HG03060 (cell line): ENCODE results near the gene PKD2L1.
"Not testable (repeated sequence)": the region's sequence is repeated elsewhere in the genome, so short reads cannot be mapped to it uniquely, and the experiment has no call there.

Source experiments
- ATAC-seq: cut with Tn5 transposase; IDR thresholded peaks from one replicate; pipeline ENCODE4 v1.9.1; 2021; ENCODE audit warnings: low read depth, moderate number of reproducible peaks; ENCODE audit not compliant: unreplicated experiment

The PKD2L1 gene

DNA sequence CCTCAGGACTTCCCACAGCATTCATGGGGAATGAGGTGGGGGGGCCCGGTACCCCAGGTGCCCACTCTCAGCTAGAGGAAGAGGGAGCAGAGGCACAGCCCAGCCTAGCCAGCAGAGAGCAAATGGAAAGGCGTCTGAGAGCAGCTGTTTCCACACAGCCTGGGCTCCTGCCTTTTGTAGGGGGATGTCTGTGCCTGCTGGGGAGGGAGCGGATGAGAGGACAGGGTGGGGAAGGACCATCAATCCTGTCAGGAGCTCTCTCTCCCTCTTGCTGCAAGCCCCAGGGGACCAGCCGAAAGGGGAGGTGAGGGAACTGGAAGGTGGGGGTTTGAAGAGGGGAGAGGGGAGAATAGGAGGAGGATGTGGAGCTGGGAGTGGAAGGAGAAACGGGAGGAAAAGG, at the start of gene PKD2L1:
Gene PKD2L1 (minus strand): TSS at position 150 of the 400 bp plus-strand sequence. CDS start 125 bp downstream, at position 25.
- no peak for ATAC-seq

DNA sequence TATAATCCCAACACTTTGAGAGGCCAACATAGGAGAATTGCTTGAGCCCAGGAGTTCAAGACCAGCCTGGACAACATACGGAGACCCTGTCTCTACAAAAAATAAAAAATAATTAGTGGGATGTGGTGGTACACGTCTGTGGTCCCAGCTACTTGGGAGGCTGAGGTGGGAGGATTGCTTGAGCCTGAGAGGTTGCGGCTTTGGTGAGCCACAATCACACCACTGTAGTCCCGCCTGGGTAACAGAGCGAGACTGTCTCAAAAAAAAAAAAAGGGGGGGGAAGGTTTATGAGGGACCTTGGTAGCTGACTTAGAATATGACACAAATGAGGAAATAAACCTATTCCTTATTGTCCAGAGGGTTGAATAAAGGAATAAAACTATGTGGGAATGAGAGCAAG, 47.8 kb upstream of the PKD2L1 start:
- no peak for ATAC-seq

DNA sequence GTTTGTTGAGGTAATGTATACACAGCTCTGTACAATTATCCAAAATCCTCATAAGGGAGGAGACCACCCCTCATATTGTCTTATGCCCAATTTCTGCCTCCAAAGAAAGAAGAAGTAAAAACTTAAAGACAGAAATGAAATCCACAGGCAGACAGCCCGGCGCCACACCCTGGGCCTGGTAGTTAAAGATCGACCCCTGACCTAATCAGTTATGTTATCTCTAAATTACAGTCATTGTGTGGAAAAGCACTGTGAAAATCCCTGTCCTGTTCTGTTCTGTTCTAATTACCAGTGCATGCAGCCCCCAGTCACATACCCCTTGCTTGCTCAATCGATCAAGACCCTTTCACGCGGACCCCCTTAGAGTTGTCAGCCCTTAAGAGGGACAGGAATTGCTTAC, 46.6 kb upstream of the PKD2L1 start:
- ATAC-seq: not testable (repeated sequence)

DNA sequence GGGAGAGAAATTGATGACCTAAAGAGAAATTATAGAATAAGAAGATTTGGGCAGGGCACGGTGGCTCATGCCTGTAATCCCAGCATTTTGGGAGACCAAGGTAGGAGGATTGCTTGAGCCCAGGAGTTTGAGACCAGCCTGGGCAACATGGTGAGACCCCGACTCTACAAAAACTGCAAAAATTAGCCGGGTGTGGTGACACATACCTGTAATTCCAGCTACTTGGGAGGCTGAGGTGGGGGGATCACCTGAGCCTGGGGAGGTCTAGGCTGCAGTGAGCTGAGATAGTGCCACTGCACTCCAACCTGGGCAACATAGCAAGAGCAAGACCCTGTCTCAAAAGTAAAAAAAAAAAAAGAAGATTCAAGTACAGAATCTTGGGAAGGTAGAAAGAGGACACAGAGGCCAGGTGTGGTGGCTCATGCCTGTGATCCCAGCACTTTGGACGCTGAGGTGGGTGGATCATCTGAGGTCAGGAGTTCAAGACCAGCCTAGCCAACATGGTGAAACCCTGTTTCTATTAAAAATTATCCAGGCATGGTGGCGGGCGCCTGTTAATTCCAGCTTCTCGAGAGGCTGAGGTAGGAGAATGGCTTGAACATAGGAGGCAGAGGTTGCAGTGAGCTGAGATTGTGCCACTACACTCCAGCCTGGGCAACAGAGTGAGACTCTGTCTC, 44.8 kb upstream of the PKD2L1 start:
- ATAC-seq: not testable (repeated sequence)

DNA sequence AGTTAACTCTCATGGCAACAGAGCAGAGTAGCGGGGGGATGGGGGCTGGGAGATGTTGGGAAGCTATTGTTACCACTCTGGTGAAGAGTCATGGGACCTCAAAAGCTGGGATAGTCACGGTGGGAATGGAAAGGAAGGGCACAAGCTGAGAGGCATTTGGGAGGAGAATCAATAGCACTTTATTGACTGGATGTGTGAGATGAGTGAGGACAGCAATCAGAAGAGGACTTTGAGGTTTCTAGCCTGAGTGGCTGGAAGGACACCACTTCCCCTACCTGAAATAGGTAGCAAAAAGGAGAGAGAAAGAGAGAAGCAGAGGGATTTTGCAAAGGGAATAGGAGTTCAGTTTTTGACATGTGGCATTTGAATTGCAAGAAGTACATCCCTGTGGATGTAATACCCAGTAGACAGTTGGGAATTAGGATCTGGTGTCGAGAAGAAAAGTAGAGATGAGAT, 44.2 kb upstream of the PKD2L1 start:
- ATAC-seq: no peak

DNA sequence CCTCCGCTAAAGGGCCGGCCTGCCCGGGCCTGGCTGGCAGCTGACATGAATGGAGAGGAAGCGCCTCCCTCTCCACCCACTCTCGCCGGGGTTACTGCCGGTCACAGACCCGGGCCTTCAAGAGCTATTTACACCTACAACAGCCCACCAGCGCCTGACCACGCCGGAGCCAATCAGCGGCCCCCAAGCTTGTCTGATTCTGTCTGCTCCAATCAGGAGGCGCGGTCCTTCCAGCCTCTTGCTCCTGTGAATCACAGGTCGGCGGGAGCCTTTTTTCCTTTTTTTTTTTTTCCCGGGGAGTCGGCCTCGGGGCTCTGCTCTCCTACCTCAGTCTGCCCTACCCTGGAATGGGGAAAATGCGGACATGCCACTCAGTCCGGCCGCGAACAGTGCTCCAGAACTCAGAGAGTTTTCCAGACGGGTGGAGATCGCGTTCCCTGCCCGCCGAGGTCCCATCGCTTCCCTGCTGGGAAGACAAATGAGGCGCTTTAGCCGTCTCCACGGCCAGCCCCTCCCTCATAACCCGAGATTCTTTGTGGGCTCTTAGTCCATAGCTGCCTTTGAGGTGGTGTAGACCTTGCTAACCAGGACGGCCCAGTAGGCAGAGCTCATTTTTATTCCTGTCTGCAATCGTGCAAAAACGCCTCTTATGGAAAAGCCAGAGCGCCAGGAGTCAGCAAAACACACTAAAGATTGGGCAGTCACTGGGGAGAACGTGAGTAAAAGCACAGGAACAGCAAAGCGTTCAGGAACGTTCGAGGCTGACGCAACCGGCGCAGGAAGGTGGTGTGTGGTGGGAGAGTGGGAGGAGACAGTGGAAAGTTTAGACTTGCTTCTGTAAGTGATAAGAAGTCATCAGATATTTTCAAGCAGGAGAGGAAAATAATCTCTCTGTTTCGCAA, 43.5 kb upstream of the PKD2L1 start:
- peak; percentile 83 for ATAC-seq

DNA sequence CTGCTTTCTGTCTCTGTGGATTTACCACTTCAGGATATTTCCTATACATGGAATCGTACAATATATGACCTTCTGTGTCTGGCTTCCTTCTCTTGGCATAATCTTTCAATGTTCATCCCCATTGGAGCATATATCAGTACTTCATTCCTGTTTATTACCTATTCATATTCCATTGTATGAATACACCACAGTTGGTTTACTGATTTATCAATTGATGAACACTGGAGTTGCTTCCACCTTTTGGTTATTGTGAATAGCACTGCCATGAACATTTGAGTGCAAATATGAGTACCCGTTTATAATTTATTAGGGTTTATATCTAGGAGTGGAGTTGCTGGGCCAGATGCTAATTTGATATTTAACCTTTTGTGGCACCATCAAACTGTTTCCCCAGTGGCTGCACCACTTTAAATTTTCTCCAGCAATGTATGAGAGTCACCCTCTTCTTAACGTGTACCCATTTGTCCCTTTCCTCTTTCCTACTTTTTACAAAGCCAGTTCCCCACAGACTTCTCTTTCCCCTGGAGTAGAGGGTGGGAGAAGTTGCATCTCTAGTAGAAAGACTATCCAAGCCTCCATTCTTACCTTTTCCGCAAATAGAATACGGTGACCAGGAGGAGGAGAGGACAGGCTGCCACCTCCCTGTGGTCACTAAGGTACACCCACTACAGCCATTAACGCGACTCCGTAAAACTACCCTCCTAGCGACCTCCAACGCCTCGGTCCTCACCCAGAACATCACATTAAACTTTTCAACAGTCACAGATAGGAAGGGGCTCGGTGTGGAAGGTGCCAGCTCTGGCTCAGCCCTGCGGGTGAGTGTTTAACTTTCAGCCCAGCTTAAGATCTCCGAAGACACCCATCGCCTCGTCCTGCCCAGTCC, 42.6 kb upstream of the PKD2L1 start:
- ATAC-seq: no peak

DNA sequence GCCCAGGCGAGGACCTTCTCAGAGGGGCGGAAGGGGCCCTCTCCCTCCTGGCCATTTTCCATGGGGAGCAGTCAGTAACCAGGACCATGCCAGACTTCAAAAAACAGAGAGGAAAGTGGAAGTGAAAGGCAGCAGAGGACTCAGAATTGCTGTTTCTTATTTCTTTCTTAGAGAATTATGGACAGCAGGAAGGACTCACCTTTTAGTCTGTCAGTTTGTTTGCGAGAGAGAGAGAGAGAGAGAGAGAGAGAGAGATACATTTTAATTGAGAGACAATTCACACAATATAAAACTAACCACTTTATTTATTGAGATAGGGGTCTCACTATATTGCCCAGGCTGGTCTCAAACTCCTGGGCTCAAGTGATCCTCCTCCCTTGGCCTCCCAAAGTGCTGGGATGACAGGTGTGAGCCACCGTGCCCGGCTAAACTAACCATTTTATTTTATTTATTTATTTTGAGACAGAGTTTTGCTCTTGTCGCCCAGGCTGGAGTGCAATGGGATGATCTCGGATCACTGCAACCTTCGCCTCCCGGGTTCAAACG, 41.5 kb upstream of the PKD2L1 start:
- ATAC-seq: no peak

DNA sequence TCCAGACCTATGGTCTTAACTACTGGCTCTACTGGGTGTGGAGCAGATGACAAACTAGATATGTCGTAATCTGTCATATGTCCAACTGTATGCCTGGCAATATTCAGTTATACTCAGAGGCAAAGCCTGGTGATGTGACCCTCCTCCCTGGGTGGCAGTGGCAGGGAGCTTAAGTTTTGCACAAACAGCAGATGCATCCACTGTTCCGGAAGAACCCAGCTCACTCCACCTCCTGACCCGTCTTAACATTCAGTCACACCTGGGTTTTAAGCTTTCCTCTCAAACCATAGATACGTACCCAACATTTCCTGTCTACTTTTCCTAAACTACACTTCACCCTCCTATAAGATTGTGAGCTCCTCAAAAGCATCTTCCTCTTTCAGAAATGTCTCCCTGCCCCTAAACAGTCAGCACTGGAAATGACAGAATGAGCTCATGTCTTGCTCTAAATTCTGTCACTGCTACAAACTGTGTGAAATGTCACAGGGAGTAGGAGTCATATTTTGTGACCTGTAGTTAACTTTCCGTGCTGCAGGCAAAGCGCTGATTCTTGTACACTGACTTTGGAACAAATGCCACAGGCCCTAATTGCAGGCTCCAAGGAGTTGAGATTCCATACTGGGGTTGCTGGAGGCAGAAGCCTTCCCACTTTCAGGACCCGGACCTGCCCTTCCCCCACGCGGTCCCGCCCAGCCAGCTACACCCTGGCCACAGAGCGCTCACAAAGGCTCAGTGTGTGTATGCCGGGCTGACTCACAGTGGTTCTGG, 40.9 kb upstream of the PKD2L1 start:
- ATAC-seq: no peak

DNA sequence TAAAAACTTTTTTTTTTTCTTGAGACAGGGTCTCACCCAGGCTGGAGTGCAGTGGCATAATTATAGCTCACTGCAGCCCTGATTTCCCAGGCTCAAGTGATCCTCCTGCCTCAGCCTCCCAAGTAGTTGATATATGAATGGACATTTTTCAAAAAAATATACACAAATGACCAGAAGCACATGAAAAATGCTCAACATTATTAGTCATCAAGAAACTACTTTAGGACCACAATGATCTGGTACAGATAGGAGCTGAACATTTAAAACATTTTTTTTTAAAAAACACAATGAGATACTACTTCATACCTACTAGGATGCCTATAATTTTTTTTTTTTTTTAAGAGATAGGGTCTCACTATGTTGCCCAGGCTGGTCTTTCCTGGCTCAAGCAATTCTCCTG, 38.7 kb upstream of the PKD2L1 start:
- ATAC-seq: no peak

DNA sequence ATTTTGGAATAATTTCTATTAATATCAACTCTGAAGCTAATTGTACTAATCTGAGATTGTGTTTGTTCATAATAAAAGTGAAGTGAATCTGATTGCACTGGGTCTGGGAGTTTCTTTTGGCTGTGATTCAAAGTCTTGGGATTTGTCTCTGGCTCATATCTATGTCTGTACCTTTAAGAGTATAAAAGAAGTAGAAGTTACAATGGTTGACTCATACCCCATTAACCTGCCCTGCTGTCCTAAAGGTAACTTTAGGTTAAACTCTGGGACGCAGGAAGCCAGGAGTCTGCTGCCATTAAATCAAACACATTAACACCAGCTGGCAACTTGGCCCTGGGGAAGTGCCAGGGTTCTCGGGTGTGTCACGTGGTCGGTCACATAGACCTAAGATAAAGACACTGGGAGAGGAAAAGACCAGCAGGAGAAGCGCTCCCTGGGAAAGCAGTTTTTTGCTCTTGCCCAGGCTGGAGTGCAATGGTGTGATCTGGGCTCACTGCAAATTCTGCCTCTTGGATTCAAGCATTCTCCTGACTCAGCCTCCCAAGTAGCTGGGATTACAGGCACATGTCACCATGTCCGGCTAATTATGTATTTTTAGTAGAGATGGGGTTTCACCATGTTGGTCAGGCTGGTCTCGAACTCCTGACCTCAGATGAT, 34.8 kb upstream of the PKD2L1 start:
- no peak for ATAC-seq

DNA sequence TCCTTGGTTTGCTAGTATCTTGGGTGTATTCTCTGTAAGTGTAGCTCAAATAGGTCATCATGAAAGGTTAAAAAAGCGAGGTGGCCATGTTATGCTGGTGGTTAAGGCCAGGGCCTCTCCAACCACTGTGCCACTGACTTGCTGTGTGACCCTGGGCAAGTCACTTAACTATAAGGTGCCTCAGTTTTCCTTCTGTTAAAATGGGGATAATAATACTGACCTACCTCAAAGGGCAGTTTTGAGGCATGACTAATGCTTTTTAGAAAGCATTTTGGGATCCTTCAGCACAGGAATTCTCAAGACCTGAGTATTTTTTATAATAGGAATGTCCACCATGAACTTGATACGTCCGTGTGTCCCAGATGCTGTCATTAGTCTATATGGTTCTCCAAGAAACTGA, 34.1 kb upstream of the PKD2L1 start:
- no peak for ATAC-seq

DNA sequence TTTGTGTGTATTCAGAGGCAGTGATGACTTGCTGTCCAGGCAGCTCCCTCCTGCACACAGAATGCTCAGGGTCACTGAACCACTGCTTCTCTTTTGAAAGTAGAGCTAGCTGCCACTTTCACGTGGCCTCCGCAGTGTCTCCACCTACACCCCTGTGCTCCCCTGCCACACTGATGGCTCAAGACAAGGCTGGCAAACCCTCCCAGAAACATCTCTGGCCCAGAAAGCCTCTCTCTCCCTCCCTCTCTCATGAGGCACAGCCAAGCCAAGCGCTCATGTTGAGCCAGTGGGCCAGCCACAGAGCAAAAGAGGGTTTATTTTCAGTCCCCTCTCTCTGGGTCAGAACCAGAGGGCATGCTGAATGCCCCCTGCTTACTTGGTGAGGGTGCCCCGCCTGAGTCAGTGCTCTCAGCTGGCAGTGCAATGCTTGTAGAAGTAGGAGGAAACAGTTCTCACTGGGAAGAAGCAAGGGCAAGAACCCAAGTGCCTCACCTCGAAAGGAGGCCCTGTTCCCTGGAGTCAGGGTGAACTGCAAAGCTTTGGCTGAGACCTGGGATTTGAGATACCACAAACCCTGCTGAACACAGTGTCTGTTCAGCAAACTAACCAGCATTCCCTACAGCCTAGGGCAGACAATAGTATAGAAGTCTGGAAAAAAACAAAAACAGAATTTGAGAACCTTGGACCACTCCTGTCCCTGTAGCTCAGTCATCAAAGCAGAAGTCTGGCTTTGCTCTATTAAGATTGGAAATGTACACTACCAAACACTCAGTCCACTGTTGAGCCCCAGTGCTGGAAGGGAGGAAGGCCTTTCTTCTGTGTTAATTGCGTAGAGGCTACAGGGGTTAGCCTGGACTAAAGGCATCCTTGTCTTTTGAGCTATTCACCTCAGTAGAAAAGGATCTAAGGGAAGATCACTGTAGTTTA, 32.8 kb upstream of the PKD2L1 start:
- no peak for ATAC-seq

DNA sequence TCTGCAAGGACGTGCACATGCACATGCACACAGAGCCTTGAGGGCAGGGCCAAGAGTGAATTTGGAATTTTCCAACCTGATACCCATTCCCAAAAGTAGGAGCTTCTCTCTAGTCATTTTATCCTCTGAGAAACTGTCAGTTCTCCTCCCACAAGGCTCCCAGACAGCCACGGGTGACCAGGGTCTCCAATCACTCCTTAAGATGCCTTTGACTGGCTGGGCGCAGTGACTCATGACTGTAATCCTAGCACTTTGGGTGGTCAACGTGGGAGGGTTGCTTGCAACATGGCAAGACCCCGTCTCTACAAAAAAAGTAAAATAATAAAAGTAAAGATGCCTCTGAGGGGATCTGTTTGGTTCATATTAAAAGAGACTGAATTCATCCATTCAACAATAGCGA, 30.2 kb upstream of the PKD2L1 start:
- no peak for ATAC-seq

DNA sequence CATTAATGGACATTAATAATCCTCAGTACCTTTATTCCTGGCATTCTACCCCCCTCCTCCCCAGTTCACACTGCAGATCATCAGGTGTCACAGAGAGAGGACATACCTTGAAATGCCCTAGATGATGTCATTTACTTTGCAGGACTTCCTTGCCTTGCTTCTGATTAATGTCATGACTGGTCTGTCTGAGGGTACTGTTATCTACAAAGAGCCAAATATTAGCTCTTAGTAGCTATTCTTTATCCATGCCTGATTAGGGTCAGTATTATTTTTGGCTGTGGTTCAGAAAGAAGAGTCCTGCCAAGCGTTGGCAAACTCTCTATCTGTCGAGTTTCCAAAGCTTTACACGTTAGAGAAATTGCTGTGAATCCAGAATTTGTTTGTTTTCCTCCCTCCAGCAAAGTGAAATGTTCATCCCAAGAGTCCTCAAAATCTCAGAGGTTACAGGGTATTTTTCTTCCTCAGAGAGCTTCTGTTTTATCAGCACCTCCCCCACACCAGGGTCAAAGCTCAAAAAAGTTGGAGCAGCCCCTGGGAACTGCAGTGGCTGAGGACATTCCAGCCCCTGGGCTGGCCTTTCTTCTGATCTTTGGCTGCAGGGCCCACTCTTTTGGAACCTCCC, 29.6 kb upstream of the PKD2L1 start:
- ATAC-seq: no peak

DNA sequence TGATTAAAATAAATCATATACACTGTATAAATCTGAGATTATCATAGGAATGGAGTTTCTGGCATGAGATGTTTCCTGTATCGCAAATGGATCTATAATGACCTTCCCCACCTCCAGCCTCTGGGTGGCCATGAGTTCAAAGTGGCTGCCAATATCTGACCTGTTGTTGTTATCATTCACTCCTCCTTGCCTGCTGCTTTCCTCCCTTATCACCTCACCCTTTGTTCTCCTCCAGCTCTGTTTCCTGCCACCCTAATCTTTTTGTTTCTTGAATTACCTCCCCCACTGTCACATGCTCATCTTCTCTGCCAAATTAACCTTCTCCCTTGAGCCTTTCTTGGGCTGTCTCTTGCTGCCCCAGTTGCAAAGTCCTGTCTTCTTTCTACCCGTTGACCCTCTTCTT, 29.0 kb upstream of the PKD2L1 start:
- no peak for ATAC-seq

DNA sequence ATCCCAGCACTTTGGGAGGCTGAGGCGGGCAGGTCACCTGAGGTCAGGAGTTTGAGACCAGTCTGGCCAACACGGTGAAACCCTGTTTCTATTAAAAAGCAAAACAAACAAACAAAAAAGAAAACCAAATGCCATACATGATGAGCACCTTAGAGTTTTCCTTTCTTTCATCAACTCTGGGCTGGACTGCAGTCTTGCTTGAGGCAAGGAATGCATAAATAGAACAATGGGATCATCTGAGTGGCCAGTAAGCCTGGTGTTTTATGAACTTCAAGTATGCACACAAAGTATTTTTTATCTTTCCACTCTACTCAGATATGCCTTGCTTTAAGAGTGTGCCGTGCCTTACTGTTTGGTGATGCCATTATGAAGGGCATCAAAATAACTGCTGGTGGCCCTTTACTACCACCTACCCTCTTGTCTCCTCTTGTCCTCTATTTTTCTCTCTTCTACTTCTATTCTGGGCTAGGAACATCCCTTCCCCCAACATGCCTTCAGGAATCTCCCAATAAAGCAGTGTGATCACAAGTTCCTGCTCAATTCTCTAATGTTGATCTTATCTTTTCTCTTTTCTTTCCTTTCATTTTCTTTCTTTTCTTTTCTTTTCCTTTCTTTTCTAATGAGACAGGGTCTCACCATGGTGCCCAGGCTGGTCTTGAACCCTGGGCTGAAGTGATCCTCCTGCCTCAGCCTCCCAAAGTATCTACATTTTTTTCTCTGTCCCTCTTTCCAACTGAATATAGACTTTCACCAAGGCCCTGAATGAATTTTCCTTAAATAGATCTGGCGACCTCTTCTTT, 27.2 kb upstream of the PKD2L1 start:
- ATAC-seq: no peak
